ENCODE data around the gene PIM2. TPM values are rescaled to one million over a fixed set of nuclear protein-coding genes. Genes with fewer than 3 reads are reported as not detected.

Gene PIM2
- total RNA-seq, 1 experiment from 2014 or later = 15.6 TPM

DNA sequence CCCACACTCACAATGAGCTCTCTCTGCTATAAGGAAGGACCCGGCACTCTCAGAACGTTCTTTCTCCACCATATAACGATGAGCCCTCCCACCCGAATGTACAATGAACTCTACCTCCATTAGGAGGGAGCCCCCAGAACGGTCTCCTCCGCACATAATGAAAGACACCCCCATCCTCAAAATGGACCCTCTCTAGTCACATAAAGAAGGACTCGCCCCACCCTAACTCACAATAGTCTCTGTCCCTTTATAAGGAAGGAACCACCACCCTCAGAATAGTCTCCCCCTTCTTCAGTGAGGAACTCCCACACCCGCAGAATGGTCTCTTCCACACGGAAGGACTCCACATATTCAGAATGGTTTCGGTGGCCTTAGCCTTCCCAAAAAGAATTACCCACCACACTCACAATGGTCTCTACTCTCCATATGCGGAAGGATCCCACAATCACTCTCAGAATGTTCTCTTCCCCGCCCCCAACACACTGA lies 7.9 kb downstream of the PIM2 start:
- Histone ChIP-seq H3K27ac (ENCODE audit: low read depth, low read length) (peak overlapping the region; percentile 78), H4K20me1 (ENCODE audit: insufficient read depth) (no peaks in the 10 kb centered on the region), H3K9me2 (ENCODE audit: insufficient read depth) (no peaks in the 10 kb centered on the region), H2AFZ (ENCODE audit: low read depth, low read length, poor library complexity, severe bottlenecking) (no peak overlapping the region), H3K4me1 (ENCODE audit: control insufficient read depth in 1 of 2, insufficient read depth in 2 of 2, low read length in 2 of 2) (peaks cover 0 to 18% of the 10 kb centered on the region in 2 experiments), H3K27me3 (ENCODE audit: insufficient read depth, low read length) (no peaks in the 10 kb centered on the region), H3K9ac (ENCODE audit: low read length) (peak overlapping the region; percentile 85), H3K4me2 (ENCODE audit: low read length) (peak overlapping the region; percentile 83), H3K4me3 (replicated peaks in 1 of 2; ENCODE audit: low read depth in 1 of 2, low read length in 2 of 2) (peak overlapping the region; percentile 84 to 87), H3K79me2 (ENCODE audit: insufficient read depth, low read length) (peaks cover 47% of the 10 kb centered on the region), H3K9me3 (ENCODE audit: control insufficient read depth in 1 of 2, insufficient read depth in 1 of 2, low read depth in 1 of 2, low read length in 2 of 2) (no peaks in the 10 kb centered on the region), H3K36me3 (ENCODE audit: control insufficient read depth in 1 of 2, insufficient read depth in 2 of 2, low read length in 2 of 2) (peaks cover 6 to 9% of the 10 kb centered on the region in 2 experiments; a peak in 3 of 4 replicates)
- RAD21 ChIA-PET (ENCODE audit: low non-redundant PET in 1 of 2, low total read pairs in 2 of 2, uncharacterized antibody in 2 of 2, unreplicated experiment in 2 of 2) = no interaction called here
- POLR2A ChIA-PET = interaction anchor here (1.3 to 1.5 kb wide), 2 partner anchors 19 to 174 kb away, joined by 3 to 5 read pairs; no protein-coding TSS in a partner anchor
- ATAC-seq (no peak), DNase-seq (ENCODE audit: low read depth, low spot score) (no peak)
- TF ChIP-seq, protein P1, sequence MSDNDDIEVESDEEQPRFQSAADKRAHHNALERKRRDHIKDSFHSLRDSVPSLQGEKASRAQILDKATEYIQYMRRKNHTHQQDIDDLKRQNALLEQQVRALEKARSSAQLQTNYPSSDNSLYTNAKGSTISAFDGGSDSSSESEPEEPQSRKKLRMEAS (IDR thresholded peaks at IDR 0.05) = no peak
- TF ChIP-seq ZNF274 (IDR thresholded peaks at IDR 0.05; ENCODE audit: low read depth, low read length) = no peak
- no peak for TF ChIP-seq ZFX (IDR thresholded peaks at IDR 0.05)
- no peak for TF ChIP-seq SIN3A (IDR thresholded peaks at IDR 0.05; ENCODE audit: low read depth)
- TF ChIP-seq ZBTB33 (IDR thresholded peaks at IDR 0.05; ENCODE audit: extremely low read depth, insufficient replicate concordance, low read length) = no peak
- TF ChIP-seq SP1 (IDR thresholded peaks at IDR 0.05; ENCODE audit: low read depth) = no peak
- TF ChIP-seq, protein P2, sequence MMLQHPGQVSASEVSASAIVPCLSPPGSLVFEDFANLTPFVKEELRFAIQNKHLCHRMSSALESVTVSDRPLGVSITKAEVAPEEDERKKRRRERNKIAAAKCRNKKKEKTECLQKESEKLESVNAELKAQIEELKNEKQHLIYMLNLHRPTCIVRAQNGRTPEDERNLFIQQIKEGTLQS (IDR thresholded peaks at IDR 0.05) = no peak
- no peak for TF ChIP-seq YY1 (IDR thresholded peaks at IDR 0.05; ENCODE audit: extremely low read depth, insufficient replicate concordance, low read depth, low read length)
- no peak for TF ChIP-seq POLR2AphosphoS5 (IDR thresholded peaks at IDR 0.05; ENCODE audit: low read depth, low read length)
- no TSS peak for BruUV-seq (replicated peaks)
- CTCF ChIA-PET = no interaction called here
- intact Hi-C loops (cut with micrococcal nuclease) = no loop called here
